Measurements from ENCODE around the gene MBD6. TPM values are rescaled to one million over a fixed set of nuclear protein-coding genes. Genes with fewer than 3 reads are reported as not detected.

MBD6 gene
- total RNA-seq, 4 donors from 2014 or later, result 23.0 to 49.2 (median 40.9) TPM

GRCh38 chr12:57521525-57522010 is 1.1 kb upstream of the MBD6 start:
- no peaks in the 10 kb centered on the region for H3K27me3 ChIP-seq
- peak overlapping the region in 3 of 4 donors; percentile 30 to 91 (median 77) for H3K4me3 ChIP-seq
- TF ChIP-seq POLR2A (IDR thresholded peaks at IDR 0.05) (no peak), CTCF (IDR thresholded peaks at IDR 0.05) (no peak), EP300 (IDR thresholded peaks at IDR 0.05) (no peak)
- 33 to 36% methylated on average over 17 of the region's 17 CpGs for WGBS, 2 donors
- peak; percentile 35 to 47 for DNase-seq (ENCODE audit: low spot score in 2 of 2)
- no peaks in the 10 kb centered on the region for H3K9me3 ChIP-seq
- peaks cover 0 to 34% (median 13%) of the 10 kb centered on the region in 3 donors for H3K36me3 ChIP-seq
- H3K27ac ChIP-seq, result peak overlapping the region; percentile 93 to 100 (median 96)
- peaks cover 0 to 82% (median 62%) of the 10 kb centered on the region in 4 donors for H3K4me1 ChIP-seq

GRCh38 chr12:57522887-57523705 is 472 bp downstream of the MBD6 start:
- H3K27me3 ChIP-seq, result no peaks in the 10 kb centered on the region
- peak; percentile 43 for DNase-seq (ENCODE audit: low spot score in 2 of 2)
- H3K4me1 ChIP-seq, result peaks cover 0 to 71% (median 56%) of the 10 kb centered on the region in 4 donors
- peaks cover 0 to 40% (median 4%) of the 10 kb centered on the region in 3 donors for H3K36me3 ChIP-seq
- H3K27ac ChIP-seq, result peak overlapping the region; percentile 93 to 100 (median 96)
- peak overlapping the region; percentile 77 to 91 (median 84) for H3K4me3 ChIP-seq
- no peaks in the 10 kb centered on the region for H3K9me3 ChIP-seq
- WGBS, 2 donors, result 2 to 3% methylated on average over 24 to 25 of the region's 38 CpGs
- TF ChIP-seq CTCF (IDR thresholded peaks at IDR 0.05) (no peak), POLR2A (IDR thresholded peaks at IDR 0.05) (peak in 1 of 2 donors; percentile 28), EP300 (IDR thresholded peaks at IDR 0.05) (peak in 1 of 2 donors; percentile 23)

- WGBS, 2 donors, result 63 to 68% methylated on average over 14 of the region's 14 CpGs
- H3K27me3 ChIP-seq, result no peaks in the 10 kb centered on the region
- peak overlapping the region; percentile 93 to 100 (median 96) for H3K27ac ChIP-seq
- no peak for DNase-seq (ENCODE audit: low spot score in 2 of 2)
- H3K4me3 ChIP-seq, result peak overlapping the region; percentile 77 to 91 (median 84)
- H3K9me3 ChIP-seq, result no peaks in the 10 kb centered on the region
- H3K4me1 ChIP-seq, result peaks cover 0 to 62% (median 47%) of the 10 kb centered on the region in 4 donors
- peak in 1 of 2 donors; percentile 4 for TF ChIP-seq EP300 (IDR thresholded peaks at IDR 0.05)
- TF ChIP-seq CTCF (IDR thresholded peaks at IDR 0.05), result no peak
- H3K36me3 ChIP-seq, result peaks cover 0 to 49% (median 4%) of the 10 kb centered on the region in 3 donors
Measured at GRCh38 chr12:57523706-57524614, 1.3 kb downstream of the MBD6 start.

- WGBS, 2 donors, result 56 to 61% methylated on average over 11 of the region's 11 CpGs
- Histone ChIP-seq H3K36me3 (peaks cover 0 to 59% (median 4%) of the 10 kb centered on the region in 3 donors), H3K27me3 (no peaks in the 10 kb centered on the region), H3K4me1 (peaks cover 0 to 55% (median 39%) of the 10 kb centered on the region in 4 donors), H3K27ac (peak overlapping the region in 3 of 4 donors; percentile 95 to 100 (median 98)), H3K4me3 (peak overlapping the region in 1 of 4 donors; percentile 5), H3K9me3 (no peaks in the 10 kb centered on the region)
- TF ChIP-seq POLR2A (IDR thresholded peaks at IDR 0.05) (no peak), EP300 (IDR thresholded peaks at IDR 0.05) (no peak), CTCF (IDR thresholded peaks at IDR 0.05) (no peak)
- no peak for DNase-seq (ENCODE audit: low spot score in 2 of 2)
Measured at GRCh38 chr12:57524814-57525614, 2.4 kb downstream of the MBD6 start.
